Hindlimb muscle (tissue), 1 donor: ENCODE results near the gene SLC25A33. TPM values are rescaled to one million over a fixed set of nuclear protein-coding genes. Genes with fewer than 3 reads are reported as not detected.
A peak's percentile ranks its signal among the peaks of the same experiment; 100 is the strongest.

Experiments used
- DNase-seq: peaks from one replicate; pipeline ENCODE4 v3.0.0-alpha.2; 2013
- polyA plus RNA-seq: library from polyadenylated mRNA; unstranded; fragments of 120-200 nt; gene quantifications from one replicate; pipeline ENCODE4 v1.2.1, GENCODE V29; 2013; ENCODE audit not compliant: insufficient read length

Gene SLC25A33
- polyA plus RNA-seq, 1 donor, result 1.2 TPM

GRCh38 chr1:9626201-9626608 lies 86.9 kb downstream of the SLC25A33 start:
- no peak for DNase-seq

DNA sequence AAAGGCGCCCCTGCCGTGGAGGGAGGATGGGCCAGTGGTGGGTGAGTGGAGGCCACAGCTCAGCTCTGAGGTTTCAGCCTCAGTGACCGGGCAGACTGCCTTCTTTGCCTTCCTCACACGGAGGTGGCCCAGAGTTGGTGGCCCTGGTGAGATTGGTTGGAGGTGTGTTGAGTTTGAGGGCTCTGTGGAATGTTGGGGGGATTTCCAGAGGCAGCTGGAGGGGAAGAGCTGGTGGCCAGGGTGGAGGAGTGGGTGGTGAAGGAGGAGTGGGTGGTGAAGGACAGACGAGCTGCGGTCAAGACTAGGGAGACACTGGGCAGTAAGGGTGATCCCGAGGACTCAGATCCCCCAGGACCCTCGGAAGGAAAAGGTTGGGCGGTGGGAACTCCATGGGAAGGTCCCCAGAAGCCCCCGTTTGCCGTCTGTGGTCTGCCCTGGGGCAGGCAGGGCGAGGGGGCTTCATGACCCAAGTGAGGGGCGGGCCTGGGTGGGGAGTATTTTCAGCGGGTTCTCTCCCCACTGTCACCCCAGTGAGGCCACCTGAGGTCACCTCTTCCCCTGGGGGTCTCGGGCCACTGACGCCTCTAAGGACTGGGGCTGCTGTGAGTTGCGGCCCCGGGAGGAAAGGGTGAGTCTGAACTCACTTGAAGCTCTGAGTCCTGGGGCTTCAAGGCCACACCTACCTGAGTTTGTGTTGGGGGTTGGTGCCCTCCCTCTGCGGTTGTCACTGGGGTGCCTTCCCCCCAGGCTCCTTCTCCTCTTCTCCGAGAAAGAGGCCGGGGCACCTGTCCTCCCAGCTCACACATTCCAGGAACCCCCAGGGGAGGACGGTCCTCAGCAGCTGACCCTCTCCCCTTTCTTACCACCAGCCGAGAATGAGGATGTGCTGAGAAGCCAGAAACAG lies 89.5 kb downstream of the SLC25A33 start:
- DNase-seq, result no peak

DNA sequence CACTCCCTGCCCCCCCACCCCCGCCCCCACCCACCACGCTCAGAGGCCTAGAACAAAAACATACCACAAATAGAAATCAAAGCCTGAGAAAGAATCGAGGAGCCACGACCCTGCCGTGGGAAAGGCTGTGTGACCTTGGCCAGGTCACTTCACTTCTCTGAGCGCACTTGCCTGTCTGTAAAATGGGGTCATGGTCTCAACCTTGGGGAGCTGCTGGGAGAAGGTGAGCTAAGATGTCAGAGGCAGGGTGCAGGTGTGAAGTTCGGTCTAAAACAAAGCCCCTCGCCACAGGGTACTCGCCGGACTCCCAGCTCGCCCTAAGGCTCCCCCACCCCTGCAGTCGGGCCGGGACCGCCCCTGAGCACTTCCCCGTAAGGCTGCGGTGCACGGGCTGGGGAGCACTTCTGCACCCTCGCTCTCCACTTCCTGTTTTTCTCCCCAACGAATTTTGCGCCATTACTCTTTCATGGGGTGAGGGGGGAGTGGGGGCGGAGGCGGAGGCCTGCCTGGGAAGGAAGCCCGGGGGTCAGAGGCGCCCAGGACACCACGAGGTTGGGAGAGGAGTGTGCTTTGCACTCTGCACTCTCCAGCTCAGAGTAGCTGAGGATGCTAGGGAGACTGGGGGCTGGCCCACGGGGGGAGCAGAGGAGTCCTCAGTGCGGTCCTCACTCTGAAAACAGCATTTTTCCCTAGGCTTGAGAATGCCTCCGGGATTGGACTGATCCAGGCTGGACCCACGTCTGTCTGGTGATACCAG lies 90.4 kb downstream of the SLC25A33 start:
- DNase-seq, result peak; percentile 16

DNA sequence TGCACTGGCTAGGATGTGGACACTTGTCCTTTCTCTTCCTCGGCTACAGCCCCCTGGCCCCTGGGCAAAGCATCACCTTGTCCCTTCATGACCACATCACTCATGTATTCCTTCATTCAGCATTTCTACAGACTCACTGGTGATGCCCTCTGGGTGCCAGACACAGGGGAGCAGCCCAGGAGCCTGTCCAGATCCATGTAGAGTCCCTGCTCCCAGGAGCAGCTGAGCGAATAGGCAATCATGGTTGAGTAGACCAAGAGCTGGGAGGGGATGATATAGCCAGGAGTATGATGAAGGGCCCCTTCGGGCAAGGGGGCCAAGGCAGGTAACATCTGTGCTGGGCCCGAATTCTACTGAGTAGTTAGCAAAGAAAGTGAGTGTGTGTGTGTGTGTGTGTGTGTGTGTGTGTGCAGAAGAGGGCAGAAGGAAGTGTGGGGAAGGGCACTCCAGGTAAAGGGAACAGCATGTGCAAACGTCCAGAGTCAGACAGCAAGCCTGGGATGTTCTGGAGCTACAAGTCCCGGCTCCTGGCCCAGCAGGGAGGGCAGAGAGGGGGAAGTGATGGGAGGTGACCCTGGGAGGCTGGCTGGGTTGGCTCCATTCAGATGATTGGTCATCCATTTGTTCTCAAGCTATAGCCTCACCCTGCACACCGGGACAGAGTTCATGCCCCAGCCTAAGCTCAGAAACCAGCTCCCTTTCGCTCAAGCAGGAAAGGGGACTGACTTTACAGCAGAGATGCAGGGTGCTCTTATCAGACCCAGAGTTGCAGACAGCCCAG lies 91.3 kb downstream of the SLC25A33 start:
- DNase-seq, result no peak

- DNase-seq, result no peak
These were observed 92.3 kb downstream of the SLC25A33 start for GRCh38 chr1:9631613-9632012.

GRCh38 chr1:9633493-9633892 lies 94.2 kb downstream of the SLC25A33 start:
- no peak for DNase-seq

DNA sequence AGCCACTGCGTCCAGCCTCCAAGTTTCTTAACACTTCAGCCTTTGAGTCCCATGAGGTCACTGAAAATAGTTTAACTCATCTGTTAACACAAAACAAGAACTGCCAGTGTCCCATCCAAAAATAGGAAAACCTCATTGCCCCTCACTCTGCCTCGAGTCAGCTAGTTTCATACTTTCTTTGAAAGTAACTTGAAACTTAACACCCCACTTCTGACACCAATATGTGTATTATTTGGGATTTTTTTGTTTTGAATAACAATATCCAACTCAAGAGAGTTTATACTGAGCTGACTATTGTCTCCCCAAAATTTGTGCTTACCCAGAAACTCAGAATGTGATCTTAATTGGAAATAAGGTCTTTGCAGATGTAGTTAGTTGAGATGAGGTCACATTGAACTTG lies 95.3 kb downstream of the SLC25A33 start:
- DNase-seq, result no peak

Other genes starting within 250 kb of the SLC25A33 start
- gene SPSB1, start 246.6 kb upstream of the SLC25A33 start, polyA plus RNA-seq, result 7.0 TPM
- gene TMEM201, start 49.4 kb downstream of the SLC25A33 start, polyA plus RNA-seq, result 20.3 TPM
- 4.2 TPM for gene PIK3CD, start 112.3 kb downstream of the SLC25A33 start, polyA plus RNA-seq